Ectodermal cell (in vitro differentiated cells): ENCODE measurements around the gene FLT3.

Experiments
- H3K27ac ChIP-seq: 2 replicates; pipeline ENCODE4 v1.7.0; 2013; ENCODE audit warnings: mild to moderate bottlenecking, low read depth, low read length; ENCODE audit not compliant: insufficient read depth, poor library complexity, severe bottlenecking
- H3K27me3 ChIP-seq: 2 replicates; pipeline ENCODE4 v1.7.0; 2013; ENCODE audit warnings: mild to moderate bottlenecking, low read length; ENCODE audit not compliant: insufficient read depth, control insufficient read depth, poor library complexity, severe bottlenecking
- H3K36me3 ChIP-seq: one replicate; pipeline ENCODE4 v1.7.0; 2013; ENCODE audit warnings: low read length; ENCODE audit not compliant: control insufficient read depth, insufficient read depth
- H3K4me1 ChIP-seq: one replicate; pipeline ENCODE4 v1.7.0; 2013; ENCODE audit warnings: low read length; ENCODE audit not compliant: control insufficient read depth, insufficient read depth
- H3K4me3 ChIP-seq: 2 replicates; pipeline ENCODE4 v1.7.0; 2013; ENCODE audit warnings: low read depth, low read length, control low read depth; ENCODE audit not compliant: insufficient read depth
- H3K9me3 ChIP-seq: 2 replicates; pipeline ENCODE4 v1.7.0; 2013; ENCODE audit warnings: mild to moderate bottlenecking, low read length, moderate library complexity; ENCODE audit not compliant: control insufficient read depth
- WGBS, 2 experiments: methylation state at CpG; one replicate each; pipeline ENCODE4 v1.1.7; 2013; ENCODE audit warnings: missing lambda C conversion rate in 2 of 2; 5-methylcytosine and 5-hydroxymethylcytosine counted together

FLT3 gene

GRCh38 chr13:27982361-27982760, 118.0 kb downstream of the FLT3 start:
- H3K27me3 ChIP-seq: peaks cover 98% of the 10 kb centered on the region
- WGBS, 2 experiments: 67 to 77% methylated on average over 2 of the region's 2 CpGs
- H3K4me3 ChIP-seq: no peak overlapping the region

GRCh38 chr13:27981006-27981708, 119.2 kb downstream of the FLT3 start:
- H3K27ac ChIP-seq: no peak overlapping the region
- H3K36me3 ChIP-seq: no peaks in the 10 kb centered on the region
- WGBS, 2 experiments: 27 to 28% methylated on average over 10 to 11 of the region's 11 CpGs
- H3K27me3 ChIP-seq: peaks cover 98% of the 10 kb centered on the region
- H3K9me3 ChIP-seq: no peaks in the 10 kb centered on the region
- H3K4me1 ChIP-seq: peaks cover 5% of the 10 kb centered on the region
- no peak overlapping the region for H3K4me3 ChIP-seq

More at GRCh38 chr13:27982361-27982760, 118.0 kb downstream of the FLT3 start:
- Histone ChIP-seq H3K9me3 (no peaks in the 10 kb centered on the region), H3K36me3 (no peaks in the 10 kb centered on the region), H3K27ac (no peak overlapping the region), H3K4me1 (peaks cover 5% of the 10 kb centered on the region)

GRCh38 chr13:27980280-27980998, 119.9 kb downstream of the FLT3 start:
- WGBS, 2 experiments: 2% methylated on average over 54 of the region's 54 CpGs
- peaks cover 98% of the 10 kb centered on the region for H3K27me3 ChIP-seq
- no peaks in the 10 kb centered on the region for H3K36me3 ChIP-seq
- H3K4me3 ChIP-seq: no peak overlapping the region
- no peaks in the 10 kb centered on the region for H3K9me3 ChIP-seq
- H3K4me1 ChIP-seq: peaks cover 5% of the 10 kb centered on the region
- no peak overlapping the region for H3K27ac ChIP-seq

- peaks cover 5% of the 10 kb centered on the region for H3K4me1 ChIP-seq
- H3K27me3 ChIP-seq: peaks cover 100% of the 10 kb centered on the region
- H3K36me3 ChIP-seq: no peaks in the 10 kb centered on the region
- WGBS, 2 experiments: 8 to 10% methylated on average over 15 of the region's 15 CpGs
- H3K27ac ChIP-seq: no peak overlapping the region
- H3K9me3 ChIP-seq: no peaks in the 10 kb centered on the region
- H3K4me3 ChIP-seq: no peak overlapping the region
These were observed 120.6 kb downstream of the FLT3 start for GRCh38 chr13:27979765-27980279.

- WGBS, 2 experiments: 4% methylated on average over 13 to 15 of the region's 15 CpGs
- no peak overlapping the region for H3K4me3 ChIP-seq
These were observed 121.3 kb downstream of the FLT3 start for GRCh38 chr13:27979001-27979643.

GRCh38 chr13:27978301-27978968, 121.9 kb downstream of the FLT3 start:
- WGBS, 2 experiments: 1% methylated on average over 65 of the region's 65 CpGs
- no peaks in the 10 kb centered on the region for H3K36me3 ChIP-seq
- peaks cover 5% of the 10 kb centered on the region for H3K4me1 ChIP-seq
- H3K27ac ChIP-seq: no peak overlapping the region
- H3K9me3 ChIP-seq: no peaks in the 10 kb centered on the region
- H3K4me3 ChIP-seq: no peak overlapping the region
- H3K27me3 ChIP-seq: peaks cover 100% of the 10 kb centered on the region

More at GRCh38 chr13:27979001-27979643, 121.3 kb downstream of the FLT3 start:
- H3K4me1 ChIP-seq: peaks cover 5% of the 10 kb centered on the region
- H3K9me3 ChIP-seq: no peaks in the 10 kb centered on the region
- no peak overlapping the region for H3K27ac ChIP-seq
- no peaks in the 10 kb centered on the region for H3K36me3 ChIP-seq
- peaks cover 100% of the 10 kb centered on the region for H3K27me3 ChIP-seq

GRCh38 chr13:27977476-27978300, 122.7 kb downstream of the FLT3 start:
- H3K4me3 ChIP-seq: no peak overlapping the region
- H3K27ac ChIP-seq: no peak overlapping the region
- H3K9me3 ChIP-seq: no peaks in the 10 kb centered on the region
- H3K4me1 ChIP-seq: peaks cover 5% of the 10 kb centered on the region
- peaks cover 100% of the 10 kb centered on the region for H3K27me3 ChIP-seq
- no peaks in the 10 kb centered on the region for H3K36me3 ChIP-seq
- 1 to 2% methylated on average over 80 of the region's 80 CpGs for WGBS, 2 experiments

- peaks cover 17% of the 10 kb centered on the region for H3K4me1 ChIP-seq
- H3K27me3 ChIP-seq: peaks cover 100% of the 10 kb centered on the region
- H3K9me3 ChIP-seq: no peaks in the 10 kb centered on the region
- H3K4me3 ChIP-seq: no peak overlapping the region
- 6 to 10% methylated on average over 12 of the region's 12 CpGs for WGBS, 2 experiments
- H3K36me3 ChIP-seq: no peaks in the 10 kb centered on the region
- H3K27ac ChIP-seq: no peak overlapping the region
These were observed 123.8 kb downstream of the FLT3 start for GRCh38 chr13:27976362-27977091.
